Activated T-cell treated with anti-CD3 and anti-CD28 coated beads for 4 hours (primary cell): ENCODE data around the gene TANGO2.

Experiments
- DNase-seq: peaks from one replicate; pipeline ENCODE4 v3.0.0-alpha.2; 2020

The TANGO2 gene

GRCh38 chr22:20013382-20013871, 7.5 kb upstream of the TANGO2 start:
- no peak for DNase-seq

- no peak for DNase-seq
Measured at GRCh38 chr22:20014526-20015186, 6.3 kb upstream of the TANGO2 start.

- no peak for DNase-seq
Measured at GRCh38 chr22:20015187-20015625, 5.7 kb upstream of the TANGO2 start.

- DNase-seq, result no peak
Measured at GRCh38 chr22:20015971-20016733, 4.8 kb upstream of the TANGO2 start.

- peak; percentile 89 for DNase-seq
Measured at GRCh38 chr22:20016734-20017621, 3.9 kb upstream of the TANGO2 start, which contains the start of gene ARVCF. Gene ARVCF, minus strand, starts transcription at chr22:20016823. Its CDS starts 26,029 bp downstream, at chr22:19990794.

GRCh38 chr22:20017622-20017958, 3.3 kb upstream of the TANGO2 start:
- no peak for DNase-seq

- no peak for DNase-seq
Measured at GRCh38 chr22:20018001-20018400, 2.9 kb upstream of the TANGO2 start.

GRCh38 chr22:20019661-20020532, 1.0 kb upstream of the TANGO2 start:
- DNase-seq, result no peak

- DNase-seq, result no peak
Measured at GRCh38 chr22:20021196-20022181, 579 bp downstream of the TANGO2 start.

- no peak for DNase-seq
Measured at GRCh38 chr22:20022231-20022977, 1.5 kb downstream of the TANGO2 start.

- no peak for DNase-seq
Measured at GRCh38 chr22:20022978-20023613, 2.2 kb downstream of the TANGO2 start.

- no peak for DNase-seq
Measured at GRCh38 chr22:20024225-20024624, 3.3 kb downstream of the TANGO2 start.

- DNase-seq, result no peak
Measured at GRCh38 chr22:20024650-20025397, 3.9 kb downstream of the TANGO2 start.

GRCh38 chr22:20025401-20026203, 4.7 kb downstream of the TANGO2 start:
- DNase-seq, result no peak

GRCh38 chr22:20026204-20026908, 5.4 kb downstream of the TANGO2 start:
- no peak for DNase-seq

- DNase-seq, result no peak
Measured at GRCh38 chr22:20026996-20027601, 6.2 kb downstream of the TANGO2 start.
